Effector CD8-positive, alpha-beta T cell (primary cell): ENCODE results near the gene WAC.

Experiments
- DNase-seq: peaks from one replicate; lab custom pipeline; 2025; lab: John Stamatoyannopoulos, UW

The WAC gene

GRCh38 chr10:28666751-28667467 lies 134.0 kb downstream of the WAC start:
- no peak for DNase-seq

GRCh38 chr10:28668363-28669226 lies 135.7 kb downstream of the WAC start:
- DNase-seq: no peak

- no peak for DNase-seq
Measured at GRCh38 chr10:28669227-28670173, 136.6 kb downstream of the WAC start.
